GM18499 (cell line): ENCODE data around the gene TOM1.
"Not testable (repeated sequence)": the region's sequence is repeated elsewhere in the genome, so short reads cannot be mapped to it uniquely, and the experiment has no call there.

Experiments
- ATAC-seq: cut with Tn5 transposase; IDR thresholded peaks from one replicate; pipeline ENCODE4 v1.9.1; 2021; ENCODE audit warnings: moderate number of reproducible peaks; ENCODE audit not compliant: insufficient read depth, unreplicated experiment

TOM1 gene

GRCh38 chr22:35390933-35391332 is 91.2 kb downstream of the TOM1 start:
- ATAC-seq: no peak

GRCh38 chr22:35392357-35392756 is 92.7 kb downstream of the TOM1 start:
- ATAC-seq: no peak

- no peak for ATAC-seq
Observed at GRCh38 chr22:35393116-35394010, 93.7 kb downstream of the TOM1 start.

- ATAC-seq: no peak
Observed at GRCh38 chr22:35394011-35394312, 94.3 kb downstream of the TOM1 start.

GRCh38 chr22:35394810-35395563 is 95.3 kb downstream of the TOM1 start:
- ATAC-seq: no peak

GRCh38 chr22:35396622-35397021 is 96.9 kb downstream of the TOM1 start:
- not testable (repeated sequence) for ATAC-seq

- no peak for ATAC-seq
Observed at GRCh38 chr22:35397095-35397904, 97.6 kb downstream of the TOM1 start.
